ENCODE results near the gene EPN2. TPM values are rescaled to one million over a fixed set of nuclear protein-coding genes. Genes with fewer than 3 reads are reported as not detected.

EPN2 gene
- total and polyA plus RNA-seq, 2 donors (not counting 1 experiment from before 2014, with no cell fraction given), result 23.8 to 36.0 TPM

DNA sequence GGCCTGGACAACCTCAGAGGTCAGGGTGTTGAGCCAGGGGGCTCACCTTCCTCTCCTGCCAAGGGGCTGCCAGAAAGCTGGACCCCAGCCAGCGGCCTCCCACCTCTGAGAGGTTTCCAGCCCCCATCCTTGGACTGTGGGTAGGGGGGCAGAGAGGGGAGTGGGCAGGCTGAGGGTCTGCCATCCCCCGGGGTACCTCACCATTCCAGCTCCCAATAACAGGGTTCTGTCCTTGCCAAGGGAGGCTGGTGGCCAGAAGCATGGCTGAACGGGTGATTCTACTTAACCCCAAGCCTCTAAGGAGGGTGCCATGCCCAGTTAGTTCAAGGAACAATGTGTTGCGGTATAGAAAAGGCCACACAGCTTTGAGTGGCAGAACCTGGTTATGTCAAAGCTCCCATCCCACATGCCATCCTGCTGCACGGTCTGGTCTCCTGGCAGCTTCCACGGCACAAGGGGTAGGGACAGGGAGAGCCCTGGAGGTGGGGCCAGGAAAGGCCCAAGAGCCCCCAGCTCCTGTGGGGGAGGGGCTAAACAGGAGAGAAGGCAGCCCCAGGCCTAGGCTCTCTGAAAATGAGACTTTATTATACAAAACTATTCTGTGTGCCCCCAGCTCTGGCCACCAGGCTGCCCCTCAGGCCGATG, 105.6 kb downstream of the EPN2 start:
- Histone ChIP-seq H2AFZ (ENCODE audit: low read length) (no peak overlapping the region), H3K27me3 (ENCODE audit: control insufficient read depth, insufficient read depth, low read length) (no peaks in the 10 kb centered on the region), H3K36me3 (ENCODE audit: control insufficient read depth, insufficient read depth, low read length) (no peaks in the 10 kb centered on the region), H4K20me1 (ENCODE audit: control insufficient read depth, extremely low read depth, insufficient read depth, low read length) (no peaks in the 10 kb centered on the region), H3K4me3 (replicated peaks in 1 of 4; ENCODE audit: control extremely low read depth in 1 of 4, insufficient read depth in 1 of 4, low read depth in 3 of 4, low read length in 4 of 4) (no peak overlapping the region), H3K27ac (ENCODE audit: insufficient read depth, low read length) (no peak overlapping the region), H3K4me1 (ENCODE audit: control insufficient read depth, extremely low read depth, insufficient read depth, low read length) (peaks cover 24% of the 10 kb centered on the region), H3K9ac (ENCODE audit: insufficient read depth, low read length) (no peak overlapping the region), H3K4me2 (ENCODE audit: extremely low read depth, insufficient read depth, low read length) (no peak overlapping the region), H3K9me3 (ENCODE audit: control insufficient read depth, insufficient read depth, low read depth, low read length) (no peaks in the 10 kb centered on the region), H3K79me2 (ENCODE audit: control insufficient read depth, insufficient read depth, low read length) (no peaks in the 10 kb centered on the region)
- TF ChIP-seq, protein P1, sequence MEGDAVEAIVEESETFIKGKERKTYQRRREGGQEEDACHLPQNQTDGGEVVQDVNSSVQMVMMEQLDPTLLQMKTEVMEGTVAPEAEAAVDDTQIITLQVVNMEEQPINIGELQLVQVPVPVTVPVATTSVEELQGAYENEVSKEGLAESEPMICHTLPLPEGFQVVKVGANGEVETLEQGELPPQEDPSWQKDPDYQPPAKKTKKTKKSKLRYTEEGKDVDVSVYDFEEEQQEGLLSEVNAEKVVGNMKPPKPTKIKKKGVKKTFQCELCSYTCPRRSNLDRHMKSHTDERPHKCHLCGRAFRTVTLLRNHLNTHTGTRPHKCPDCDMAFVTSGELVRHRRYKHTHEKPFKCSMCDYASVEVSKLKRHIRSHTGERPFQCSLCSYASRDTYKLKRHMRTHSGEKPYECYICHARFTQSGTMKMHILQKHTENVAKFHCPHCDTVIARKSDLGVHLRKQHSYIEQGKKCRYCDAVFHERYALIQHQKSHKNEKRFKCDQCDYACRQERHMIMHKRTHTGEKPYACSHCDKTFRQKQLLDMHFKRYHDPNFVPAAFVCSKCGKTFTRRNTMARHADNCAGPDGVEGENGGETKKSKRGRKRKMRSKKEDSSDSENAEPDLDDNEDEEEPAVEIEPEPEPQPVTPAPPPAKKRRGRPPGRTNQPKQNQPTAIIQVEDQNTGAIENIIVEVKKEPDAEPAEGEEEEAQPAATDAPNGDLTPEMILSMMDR (conservative IDR thresholded peaks at IDR 0.05 in 1 of 2, IDR thresholded peaks at IDR 0.05 in 1 of 2; ENCODE audit: low read depth in 1 of 2, low read length in 2 of 2), result no peak
- no peak for TF ChIP-seq EZH2 (IDR thresholded peaks at IDR 0.05; ENCODE audit: low read length, missing control alignments)
- DNase-seq (ENCODE audit: low read depth in 2 of 2), result no peak

DNA sequence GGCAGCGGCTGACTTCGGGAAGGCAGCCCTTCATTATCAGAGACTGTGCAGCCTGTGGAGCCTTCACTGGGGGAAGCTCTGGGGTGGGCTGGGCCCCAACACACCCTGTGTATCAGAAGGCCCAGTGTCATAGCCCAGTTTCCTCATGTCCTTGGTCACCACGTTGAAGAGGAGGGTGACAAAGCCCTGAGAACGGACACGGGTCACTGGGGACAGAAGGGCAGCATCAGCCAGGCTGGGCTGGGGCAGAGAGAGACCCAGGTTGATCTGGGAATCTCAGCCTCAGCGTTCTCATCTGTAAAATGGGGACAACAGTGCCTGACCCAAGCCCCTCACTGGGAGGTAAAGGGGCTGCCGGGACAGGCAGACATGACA, 106.1 kb downstream of the EPN2 start:
- H3K4me3 ChIP-seq (replicated peaks in 1 of 4; ENCODE audit: control extremely low read depth in 1 of 4, insufficient read depth in 1 of 4, low read depth in 3 of 4, low read length in 4 of 4), result no peak overlapping the region
- no peak for DNase-seq (ENCODE audit: low read depth in 2 of 2)
- no peaks in the 10 kb centered on the region for H4K20me1 ChIP-seq (ENCODE audit: control insufficient read depth, extremely low read depth, insufficient read depth, low read length)
- H3K27ac ChIP-seq (ENCODE audit: insufficient read depth, low read length), result no peak overlapping the region
- H3K27me3 ChIP-seq (ENCODE audit: control insufficient read depth, insufficient read depth, low read length), result no peaks in the 10 kb centered on the region
- H3K9ac ChIP-seq (ENCODE audit: insufficient read depth, low read length), result no peak overlapping the region
- no peaks in the 10 kb centered on the region for H3K36me3 ChIP-seq (ENCODE audit: control insufficient read depth, insufficient read depth, low read length)
- H3K4me2 ChIP-seq (ENCODE audit: extremely low read depth, insufficient read depth, low read length), result no peak overlapping the region
- no peak overlapping the region for H2AFZ ChIP-seq (ENCODE audit: low read length)
- no peaks in the 10 kb centered on the region for H3K79me2 ChIP-seq (ENCODE audit: control insufficient read depth, insufficient read depth, low read length)
- no peaks in the 10 kb centered on the region for H3K9me3 ChIP-seq (ENCODE audit: control insufficient read depth, insufficient read depth, low read depth, low read length)
- TF ChIP-seq EZH2 (IDR thresholded peaks at IDR 0.05; ENCODE audit: low read length, missing control alignments), result no peak
- TF ChIP-seq, protein P1 (conservative IDR thresholded peaks at IDR 0.05 in 1 of 2, IDR thresholded peaks at IDR 0.05 in 1 of 2; ENCODE audit: low read depth in 1 of 2, low read length in 2 of 2), result no peak
- H3K4me1 ChIP-seq (ENCODE audit: control insufficient read depth, extremely low read depth, insufficient read depth, low read length), result peaks cover 22% of the 10 kb centered on the region

DNA sequence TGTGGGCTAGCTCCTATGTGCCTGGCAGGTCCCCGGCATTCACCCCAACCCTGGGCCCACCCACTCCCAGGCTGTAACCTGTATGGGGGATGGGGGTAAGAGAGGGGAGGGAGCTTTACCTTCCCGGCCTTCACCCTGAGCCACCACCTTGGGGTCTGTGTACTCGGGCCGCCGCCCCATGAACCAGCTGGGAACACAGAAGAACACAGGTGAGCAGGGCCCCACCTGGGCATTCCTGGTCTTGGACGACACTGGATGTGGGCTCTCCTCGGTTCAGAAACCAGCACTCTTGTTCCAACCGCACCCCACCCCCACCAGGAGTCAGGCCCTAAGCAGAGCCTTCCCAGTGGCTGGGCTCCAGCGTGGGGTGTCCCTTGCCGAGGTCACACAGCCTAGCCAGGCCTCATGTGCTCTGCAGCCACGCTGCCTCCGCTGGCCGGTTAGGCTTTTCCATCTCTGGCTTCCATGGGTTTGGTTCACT, 106.5 kb downstream of the EPN2 start:
- no peak overlapping the region for H3K4me3 ChIP-seq (replicated peaks in 1 of 4; ENCODE audit: control extremely low read depth in 1 of 4, insufficient read depth in 1 of 4, low read depth in 3 of 4, low read length in 4 of 4)
- TF ChIP-seq, protein P1 (conservative IDR thresholded peaks at IDR 0.05 in 1 of 2, IDR thresholded peaks at IDR 0.05 in 1 of 2; ENCODE audit: low read depth in 1 of 2, low read length in 2 of 2), result no peak
- TF ChIP-seq EZH2 (IDR thresholded peaks at IDR 0.05; ENCODE audit: low read length, missing control alignments), result no peak
- H3K79me2 ChIP-seq (ENCODE audit: control insufficient read depth, insufficient read depth, low read length), result no peaks in the 10 kb centered on the region
- no peaks in the 10 kb centered on the region for H3K9me3 ChIP-seq (ENCODE audit: control insufficient read depth, insufficient read depth, low read depth, low read length)
- no peaks in the 10 kb centered on the region for H3K27me3 ChIP-seq (ENCODE audit: control insufficient read depth, insufficient read depth, low read length)
- H3K9ac ChIP-seq (ENCODE audit: insufficient read depth, low read length), result no peak overlapping the region
- H3K4me2 ChIP-seq (ENCODE audit: extremely low read depth, insufficient read depth, low read length), result no peak overlapping the region
- H3K4me1 ChIP-seq (ENCODE audit: control insufficient read depth, extremely low read depth, insufficient read depth, low read length), result peaks cover 22% of the 10 kb centered on the region
- no peak overlapping the region for H2AFZ ChIP-seq (ENCODE audit: low read length)
- H3K36me3 ChIP-seq (ENCODE audit: control insufficient read depth, insufficient read depth, low read length), result no peaks in the 10 kb centered on the region
- no peak overlapping the region for H3K27ac ChIP-seq (ENCODE audit: insufficient read depth, low read length)
- DNase-seq (ENCODE audit: low read depth in 2 of 2), result no peak
- H4K20me1 ChIP-seq (ENCODE audit: control insufficient read depth, extremely low read depth, insufficient read depth, low read length), result no peaks in the 10 kb centered on the region
